Uterus (tissue), 4 donors: ENCODE data around the gene PRRX2. TPM values are rescaled to one million over a fixed set of nuclear protein-coding genes. Genes with fewer than 3 reads are reported as not detected.

Experiments used
- DNase-seq, 2 donors: peaks; one replicate each; pipeline ENCODE4 v3.0.0-alpha.2; 2019 to 2020
- H3K27ac ChIP-seq, 2 donors: fragments of 200-600 bp; sonication (generic); 1 replicate in 1 of 2; 2 replicates in 1 of 2; pipeline ENCODE4 v1.5.1; 2016 to 2018
- H3K27me3 ChIP-seq, 2 donors: fragments of 200-600 bp; sonication (generic); one replicate each; pipeline ENCODE4 v1.5.1; 2018 to 2019; ENCODE audit warnings: control low read depth in 1 of 2
- H3K36me3 ChIP-seq, 2 donors: fragments of 200-600 bp; sonication (generic); one replicate each; pipeline ENCODE4 v1.5.1; 2019; ENCODE audit warnings: control low read depth in 1 of 2
- H3K4me1 ChIP-seq, 2 donors: fragments of 200-600 bp; sonication (generic); one replicate each; pipeline ENCODE4 v1.5.1; 2018 to 2019; ENCODE audit warnings: control low read depth in 1 of 2
- H3K4me3 ChIP-seq, 2 donors: fragments of 200-600 bp; sonication (generic); 1 replicate in 1 of 2; 2 replicates in 1 of 2; pipeline ENCODE4 v1.5.1; 2018 to 2019; ENCODE audit warnings: mild to moderate bottlenecking in 1 of 2
- H3K9me3 ChIP-seq, 2 donors: fragments of 200-600 bp; sonication (generic); one replicate each; pipeline ENCODE4 v1.5.1; 2019; ENCODE audit warnings: control low read depth in 1 of 2
- CTCF ChIP-seq, 4 experiments: fragments of 200-600 bp in 2 of 4; fragments of 450-650 bp in 2 of 4; sonication (generic) in 2 of 4; IDR thresholded peaks; one replicate each; pipeline ENCODE4 v1.5.1; 2016 to 2019; ENCODE audit warnings: antibody characterized with exemption in 4 of 4, mild to moderate bottlenecking in 2 of 4, moderate library complexity in 1 of 4
- POLR2A ChIP-seq, 2 donors: fragments of 450-650 bp; IDR thresholded peaks; one replicate each; pipeline ENCODE4 v1.6.1; 2016; ENCODE audit warnings: antibody characterized with exemption in 2 of 2, mild to moderate bottlenecking in 1 of 2, moderate library complexity in 1 of 2
- intact Hi-C: fragments of 100-400 bp; cut with DNase I; formaldehyde crosslinking; loops from one replicate; pipeline ENCODE4 v1.15.1; 2023; ENCODE audit warnings: low total_unique reads
- total RNA-seq, 4 donors: library from RNA; depleted of rRNA in 3 of 4; stranded (reverse); fragments of >200 nt in 3 of 4; gene quantifications; one replicate each; pipeline versions ENCODE4 v1.1.0 to v1.2.4, GENCODE V29; 2014 to 2023
- donor health status: DM: yes; HTN: yes; CAD: no.

The PRRX2 gene
- total RNA-seq, 4 donors from 2014 or later, result 3.5 to 5.5 TPM; not detected in 2

- no peaks in the 10 kb centered on the region for H3K9me3 ChIP-seq
- intact Hi-C loops, result no loop called here
- H3K36me3 ChIP-seq, result no peaks in the 10 kb centered on the region
- no peaks in the 10 kb centered on the region for H3K4me1 ChIP-seq
- no peak overlapping the region for H3K4me3 ChIP-seq
- no peak for DNase-seq
- H3K27me3 ChIP-seq, result no peaks in the 10 kb centered on the region
- no peak overlapping the region for H3K27ac ChIP-seq
- no peak for TF ChIP-seq POLR2A (IDR thresholded peaks at IDR 0.05)
- TF ChIP-seq CTCF (IDR thresholded peaks at IDR 0.05), result no peak
Measured at GRCh38 chr9:129768486-129768885, 103.0 kb downstream of the PRRX2 start.

GRCh38 chr9:129769669-129770068 is 104.2 kb downstream of the PRRX2 start:
- DNase-seq, result no peak
- no peak overlapping the region for H3K4me3 ChIP-seq
- no peaks in the 10 kb centered on the region for H3K36me3 ChIP-seq
- H3K4me1 ChIP-seq, result no peaks in the 10 kb centered on the region
- intact Hi-C loops, result no loop called here
- no peaks in the 10 kb centered on the region for H3K9me3 ChIP-seq
- TF ChIP-seq CTCF (IDR thresholded peaks at IDR 0.05), result no peak
- TF ChIP-seq POLR2A (IDR thresholded peaks at IDR 0.05), result no peak
- H3K27ac ChIP-seq, result no peak overlapping the region
- no peaks in the 10 kb centered on the region for H3K27me3 ChIP-seq

- Histone ChIP-seq H3K36me3 (no peaks in the 10 kb centered on the region), H3K4me1 (no peaks in the 10 kb centered on the region), H3K4me3 (no peak overlapping the region), H3K27me3 (no peaks in the 10 kb centered on the region), H3K27ac (no peak overlapping the region), H3K9me3 (no peaks in the 10 kb centered on the region)
- TF ChIP-seq CTCF (IDR thresholded peaks at IDR 0.05) (no peak), POLR2A (IDR thresholded peaks at IDR 0.05) (no peak)
- intact Hi-C loops, result no loop called here
- no peak for DNase-seq
Measured at GRCh38 chr9:129770741-129771140, 105.3 kb downstream of the PRRX2 start.

Other genes starting within 250 kb of the PRRX2 start
- under 1 TPM in 1 of 4 donors, not detected in 3; 0.35 TPM for gene C9orf50, start 44.5 kb upstream of the PRRX2 start, total RNA-seq
- 10 to 100 TPM in 3 of 4 donors, 1 to 10 TPM in 1; 1.8 to 30.8 (median 21.6) TPM for gene NTMT1, start 39.5 kb upstream of the PRRX2 start, total RNA-seq
- gene ASB6, start 23.5 kb upstream of the PRRX2 start, total RNA-seq, result 10 to 100 TPM in 2 of 4 donors, 1 to 10 TPM in 2; 1.3 to 20.3 (median 8.5) TPM
- gene PTGES, start 87.4 kb downstream of the PRRX2 start, total RNA-seq, result 1 to 10 TPM in 3 of 4 donors, not detected in 1; 1.3 to 7.5 (median 4.2) TPM
- 10 to 100 TPM in 3 of 4 donors, 1 to 10 TPM in 1; 4.1 to 33.9 (median 13.2) TPM for gene TOR1B, start 137.5 kb downstream of the PRRX2 start, total RNA-seq
- gene TOR1A, start 158.5 kb downstream of the PRRX2 start, total RNA-seq, result 10 to 100 TPM; 13.1 to 40.3 (median 33.0) TPM
- 10 to 100 TPM; 17.4 to 56.9 (median 35.0) TPM for gene C9orf78, start 169.6 kb downstream of the PRRX2 start, total RNA-seq
- gene USP20, start 169.8 kb downstream of the PRRX2 start, total RNA-seq, result 10 to 100 TPM in 2 of 4 donors, 1 to 10 TPM in 2; 5.6 to 46.7 (median 11.1) TPM